HepG2 (cell line): Measurements from ENCODE around the gene TSPAN31. TPM values are rescaled to one million over a fixed set of nuclear protein-coding genes. Genes with fewer than 3 reads are reported as not detected.

ENCODE experiments used
- CBX1 ChIP-seq: IDR thresholded peaks from one replicate; pipeline ENCODE4 v1.6.1; 2016; ENCODE audit warnings: antibody characterized with exemption, low read depth
- CBX5 ChIP-seq: sonication (generic); formaldehyde crosslinking; IDR thresholded peaks from 2 replicates; pipeline ENCODE4 v1.4.0; 2020; ENCODE audit warnings: missing genetic modification reagents, borderline replicate concordance
- GATAD1 ChIP-seq: IDR thresholded peaks from 2 replicates; pipeline ENCODE4 v1.6.1; 2016; ENCODE audit warnings: missing genetic modification reagents, missing compliant biosample characterization
- HOXA5 ChIP-seq: sonication (generic); formaldehyde crosslinking; IDR thresholded peaks from 2 replicates; pipeline ENCODE4 v1.4.0; 2020; ENCODE audit warnings: missing genetic modification reagents
- IKZF1 ChIP-seq: fragments of 450-650 bp; IDR thresholded peaks from 2 replicates; pipeline ENCODE4 v1.7.1; 2016
- KLF9 ChIP-seq: IDR thresholded peaks from 2 replicates; pipeline ENCODE4 v1.6.1; 2016; ENCODE audit warnings: low read depth
- MBD4 ChIP-seq: IDR thresholded peaks from 2 replicates; pipeline ENCODE4 v1.6.1; 2012; ENCODE audit warnings: low read length, inconsistent platforms, borderline replicate concordance
- NR2F6 ChIP-seq, 2 experiments: IDR thresholded peaks; 2 replicates each; pipeline ENCODE4 v1.6.1; 2016; ENCODE audit warnings: antibody characterized with exemption in 1 of 2, mild to moderate bottlenecking in 1 of 2
- NR3C1 ChIP-seq: sonication (generic); formaldehyde crosslinking; IDR thresholded peaks from 2 replicates; pipeline ENCODE4 v1.4.0; 2020; ENCODE audit warnings: missing genetic modification reagents
- RAD21 ChIP-seq: fragments of 450-650 bp; formaldehyde crosslinking; IDR thresholded peaks from 2 replicates; pipeline ENCODE4 v1.5.0; 2020; ENCODE audit warnings: mild to moderate bottlenecking
- RARA ChIP-seq: IDR thresholded peaks from 2 replicates; pipeline ENCODE4 v1.6.1; 2016; ENCODE audit warnings: missing genetic modification reagents, missing compliant biosample characterization
- REPIN1 ChIP-seq: sonication (generic); formaldehyde crosslinking; IDR thresholded peaks from 2 replicates; pipeline ENCODE4 v1.8.0; 2022; ENCODE audit warnings: missing genetic modification reagents, low read depth, mild to moderate bottlenecking, borderline replicate concordance
- SMARCE1 ChIP-seq: fragments of 450-650 bp; IDR thresholded peaks from 2 replicates; pipeline ENCODE4 v1.6.1; 2017; ENCODE audit warnings: borderline replicate concordance
- SOX5 ChIP-seq: IDR thresholded peaks from 2 replicates; pipeline ENCODE4 v1.6.1; 2016; ENCODE audit warnings: borderline replicate concordance
- U2AF2 ChIP-seq: fragments of 200-400 bp; formaldehyde crosslinking; IDR thresholded peaks from 2 replicates; pipeline ENCODE4 v1.6.1; 2017; ENCODE audit warnings: low read depth, mild to moderate bottlenecking, low read length
- YEATS2 ChIP-seq: sonication (generic); formaldehyde crosslinking; IDR thresholded peaks from 2 replicates; pipeline ENCODE4 v1.4.0; 2020; ENCODE audit warnings: missing genetic modification reagents, borderline replicate concordance
- ZNF160 ChIP-seq: sonication (generic); formaldehyde crosslinking; IDR thresholded peaks from 2 replicates; pipeline ENCODE4 v1.8.0; 2022; ENCODE audit warnings: mild to moderate bottlenecking, inconsistent platforms, missing genetic modification reagents
- ZNF234 ChIP-seq: sonication (generic); formaldehyde crosslinking; conservative IDR thresholded peaks from 2 replicates; pipeline ENCODE4 v1.5.1; 2020; ENCODE audit warnings: mild to moderate bottlenecking, missing genetic modification reagents
- ZNF333 ChIP-seq: sonication (generic); formaldehyde crosslinking; IDR thresholded peaks from 2 replicates; pipeline ENCODE4 v1.4.0; 2020; ENCODE audit warnings: mild to moderate bottlenecking, missing genetic modification reagents, borderline replicate concordance
- ZNF446 ChIP-seq: sonication (generic); formaldehyde crosslinking; IDR thresholded peaks from 2 replicates; pipeline ENCODE4 v1.5.0; 2020; ENCODE audit warnings: mild to moderate bottlenecking, missing genetic modification reagents
- ZNF557 ChIP-seq: sonication (generic); formaldehyde crosslinking; IDR thresholded peaks from 2 replicates; pipeline ENCODE4 v1.4.0; 2020; ENCODE audit warnings: missing genetic modification reagents
- ZNF724P ChIP-seq: sonication (generic); formaldehyde crosslinking; IDR thresholded peaks from 2 replicates; pipeline ENCODE4 v1.8.0; 2022; ENCODE audit warnings: missing genetic modification reagents, borderline replicate concordance
- ZNF777 ChIP-seq: sonication (generic); formaldehyde crosslinking; IDR thresholded peaks from 2 replicates; pipeline ENCODE4 v1.4.0; 2020; ENCODE audit warnings: missing genetic modification reagents
- polyA plus RNA-seq, 8 experiments: library from polyadenylated mRNA; depleted of rRNA in 3 of 8; stranded (reverse) in 7 of 8; unstranded in 1 of 8; fragments of >200 nt; fragmentation: Illumina TruSeq in 4 of 8; extraction: Trizol in 4 of 8; gene quantifications; 2 replicates each; pipeline versions ENCODE4 v1.2.1 to v1.2.3, GENCODE V29; 2011 to 2016; ENCODE audit warnings: low read depth in 4 of 8, missing spikeins in 1 of 8, mixed read lengths in 1 of 8; ENCODE audit not compliant: insufficient read depth in 1 of 8
- total RNA-seq, 5 experiments: library from RNA; depleted of rRNA; stranded (reverse); fragments of >200 nt; fragmentation: Illumina TruSeq; extraction: Trizol; gene quantifications; 2 replicates each; pipeline ENCODE4 v1.2.3, GENCODE V29; 2016; ENCODE audit warnings: low read depth in 1 of 5
- TF ChIP-seq, protein P1 (sequence below): sonication (generic); formaldehyde crosslinking; IDR thresholded peaks from 2 replicates; pipeline ENCODE4 v1.5.0; 2020; ENCODE audit warnings: missing genetic modification reagents, mild to moderate bottlenecking, borderline replicate concordance
- TF ChIP-seq, protein P2 (sequence below): sonication (generic); formaldehyde crosslinking; IDR thresholded peaks from 2 replicates; pipeline ENCODE4 v1.4.0; 2020; ENCODE audit warnings: missing genetic modification reagents
- TF ChIP-seq, protein P3 (sequence below): sonication (generic); formaldehyde crosslinking; IDR thresholded peaks from 2 replicates; pipeline ENCODE4 v1.4.0; 2020; ENCODE audit warnings: mild to moderate bottlenecking, low read depth, missing genetic modification reagents

Gene TSPAN31
- total and polyA plus RNA-seq, 2 of the 13 experiments (the other 11 are each of a cell fraction or from before 2014, with no cell fraction given) = 10.4 to 24.6 TPM

DNA sequence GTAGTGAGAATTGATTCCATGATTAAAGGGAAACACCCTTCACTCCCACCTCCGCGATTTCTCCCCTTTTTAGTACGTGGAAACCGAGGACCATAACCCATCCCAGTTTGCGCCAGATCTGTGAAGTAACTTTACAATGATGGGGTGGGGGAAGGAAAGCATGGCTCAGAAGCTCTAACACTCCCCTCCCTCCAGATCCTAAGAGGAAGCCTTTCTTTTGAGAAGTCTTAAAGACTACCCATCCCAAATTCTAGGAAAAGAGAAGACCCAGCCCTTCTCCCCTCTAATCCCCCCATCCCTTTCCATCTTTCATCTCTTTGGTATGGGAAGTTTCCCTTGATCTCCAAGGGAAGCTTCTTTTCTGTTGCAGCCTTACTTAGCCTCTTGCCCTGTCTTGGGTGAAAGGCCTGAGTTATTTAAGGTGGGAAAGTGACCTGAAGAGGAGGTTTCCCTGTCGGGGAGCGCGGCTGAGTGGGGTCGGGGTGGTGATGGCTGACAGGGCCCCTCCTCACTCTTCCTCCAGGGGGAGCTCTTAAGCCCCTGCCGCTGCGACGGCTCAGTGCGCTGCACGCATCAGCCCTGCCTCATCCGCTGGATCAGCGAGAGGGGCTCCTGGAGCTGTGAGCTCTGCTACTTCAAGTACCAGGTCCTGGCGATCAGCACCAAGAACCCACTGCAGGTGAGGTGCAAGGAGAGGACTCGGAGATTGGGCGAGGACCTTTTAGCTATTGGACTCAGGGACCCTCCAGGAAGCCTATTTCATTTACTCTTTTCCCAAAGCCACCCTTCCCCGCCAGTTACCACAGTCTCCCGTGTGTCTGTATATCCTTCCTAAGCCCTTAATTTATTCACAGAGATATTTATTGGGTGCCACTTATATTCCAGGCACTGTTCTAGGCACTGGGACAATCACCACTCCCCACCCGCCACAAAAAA, 11.8 kb downstream of the TSPAN31 start (continued):
- TF ChIP-seq, protein P1, sequence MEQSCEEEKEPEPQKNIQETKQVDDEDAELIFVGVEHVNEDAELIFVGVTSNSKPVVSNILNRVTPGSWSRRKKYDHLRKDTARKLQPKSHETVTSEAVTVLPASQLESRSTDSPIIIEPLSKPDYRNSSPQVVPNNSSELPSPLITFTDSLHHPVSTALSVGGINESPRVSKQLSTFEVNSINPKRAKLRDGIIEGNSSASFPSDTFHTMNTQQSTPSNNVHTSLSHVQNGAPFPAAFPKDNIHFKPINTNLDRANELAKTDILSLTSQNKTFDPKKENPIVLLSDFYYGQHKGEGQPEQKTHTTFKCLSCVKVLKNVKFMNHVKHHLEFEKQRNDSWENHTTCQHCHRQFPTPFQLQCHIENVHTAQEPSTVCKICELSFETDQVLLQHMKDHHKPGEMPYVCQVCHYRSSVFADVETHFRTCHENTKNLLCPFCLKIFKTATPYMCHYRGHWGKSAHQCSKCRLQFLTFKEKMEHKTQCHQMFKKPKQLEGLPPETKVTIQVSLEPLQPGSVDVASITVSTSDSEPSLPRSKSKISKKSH = 0 out of 2 replicates have a peak, but pooled peaks have one; percentile 56
- TF ChIP-seq ZNF557 (CRISPR knock-in tag) (no peak), YEATS2 (CRISPR knock-in tag) (no peak), NR2F6 (IDR thresholded peaks at IDR 0.05) (no peak), NR2F6 (CRISPR knock-in tag; IDR thresholded peaks at IDR 0.05) (0 out of 2 replicates have a peak, but pooled peaks have one; percentile 17), IKZF1 (no peak), CBX5 (CRISPR knock-in tag) (0 out of 2 replicates have a peak, but pooled peaks have one; percentile 20), RARA (CRISPR knock-in tag) (no peak), SOX5 (CRISPR knock-in tag) (no peak), U2AF2 (no peak), REPIN1 (no peak), ZNF234 (CRISPR knock-in tag) (no peak), ZNF160 (CRISPR knock-in tag) (no peak), CBX1 (no peak), NR3C1 (CRISPR knock-in tag) (no peak), ZNF777 (CRISPR knock-in tag) (no peak; the same call in 1 of the 2 replicates), ZNF333 (CRISPR knock-in tag) (no peak), GATAD1 (CRISPR knock-in tag) (peak; percentile 50; the same call in 1 of the 2 replicates), HOXA5 (CRISPR knock-in tag) (no peak), MBD4 (no peak), SMARCE1 (no peak), KLF9 (CRISPR knock-in tag) (no peak), RAD21 (CRISPR knock-in tag) (peak; percentile 50; the same call in 1 of the 2 replicates), ZNF724P (CRISPR knock-in tag) (no peak), ZNF446 (CRISPR knock-in tag) (peak; percentile 50; the same call in 1 of the 2 replicates)
- TF ChIP-seq, protein P2, sequence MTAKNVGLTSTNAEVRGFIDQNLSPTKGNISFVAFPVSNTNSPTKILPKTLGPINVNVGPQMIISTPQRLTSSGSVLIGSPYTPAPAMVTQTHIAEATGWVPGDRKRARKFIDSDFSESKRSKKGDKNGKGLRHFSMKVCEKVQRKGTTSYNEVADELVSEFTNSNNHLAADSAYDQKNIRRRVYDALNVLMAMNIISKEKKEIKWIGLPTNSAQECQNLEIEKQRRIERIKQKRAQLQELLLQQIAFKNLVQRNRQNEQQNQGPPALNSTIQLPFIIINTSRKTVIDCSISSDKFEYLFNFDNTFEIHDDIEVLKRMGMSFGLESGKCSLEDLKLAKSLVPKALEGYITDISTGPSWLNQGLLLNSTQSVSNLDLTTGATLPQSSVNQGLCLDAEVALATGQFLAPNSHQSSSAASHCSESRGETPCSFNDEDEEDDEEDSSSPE (CRISPR knock-in tag) = no peak
- TF ChIP-seq, protein P3, sequence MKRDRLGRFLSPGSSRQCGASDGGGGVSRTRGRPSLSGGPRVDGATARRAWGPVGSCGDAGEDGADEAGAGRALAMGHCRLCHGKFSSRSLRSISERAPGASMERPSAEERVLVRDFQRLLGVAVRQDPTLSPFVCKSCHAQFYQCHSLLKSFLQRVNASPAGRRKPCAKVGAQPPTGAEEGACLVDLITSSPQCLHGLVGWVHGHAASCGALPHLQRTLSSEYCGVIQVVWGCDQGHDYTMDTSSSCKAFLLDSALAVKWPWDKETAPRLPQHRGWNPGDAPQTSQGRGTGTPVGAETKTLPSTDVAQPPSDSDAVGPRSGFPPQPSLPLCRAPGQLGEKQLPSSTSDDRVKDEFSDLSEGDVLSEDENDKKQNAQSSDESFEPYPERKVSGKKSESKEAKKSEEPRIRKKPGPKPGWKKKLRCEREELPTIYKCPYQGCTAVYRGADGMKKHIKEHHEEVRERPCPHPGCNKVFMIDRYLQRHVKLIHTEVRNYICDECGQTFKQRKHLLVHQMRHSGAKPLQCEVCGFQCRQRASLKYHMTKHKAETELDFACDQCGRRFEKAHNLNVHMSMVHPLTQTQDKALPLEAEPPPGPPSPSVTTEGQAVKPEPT = no peak; the same call in 1 of the 2 replicates
